Endodermal cell (in vitro differentiated cells): ENCODE measurements around the gene SLC26A3. TPM values are rescaled to one million over a fixed set of nuclear protein-coding genes. Genes with fewer than 3 reads are reported as not detected.

ENCODE experiments used
- DNase-seq: peaks from one replicate; pipeline ENCODE4 v3.0.0-alpha.2; 2017
- H3K27ac ChIP-seq: 2 replicates; pipeline ENCODE4 v1.5.1; 2013; ENCODE audit warnings: mild to moderate bottlenecking, low read depth, low read length, moderate library complexity
- H3K27me3 ChIP-seq: 2 replicates; pipeline ENCODE4 v1.6.1; 2013; ENCODE audit warnings: mild to moderate bottlenecking, low read length, moderate library complexity; ENCODE audit not compliant: insufficient read depth, control insufficient read depth, poor library complexity, severe bottlenecking
- H3K36me3 ChIP-seq: 2 replicates; pipeline ENCODE4 v1.7.0; 2013; ENCODE audit warnings: mild to moderate bottlenecking, low read length, moderate library complexity; ENCODE audit not compliant: control insufficient read depth, insufficient read depth
- H3K4me1 ChIP-seq: one replicate; pipeline ENCODE4 v1.7.0; 2013; ENCODE audit warnings: low read length; ENCODE audit not compliant: control insufficient read depth, insufficient read depth
- H3K4me3 ChIP-seq: 2 replicates; pipeline ENCODE4 v1.5.1; 2013; ENCODE audit warnings: mild to moderate bottlenecking, low read length, moderate library complexity
- H3K9ac ChIP-seq: 2 replicates; pipeline ENCODE4 v1.6.1; 2013; ENCODE audit warnings: mild to moderate bottlenecking, low read length, moderate library complexity; ENCODE audit not compliant: poor library complexity, severe bottlenecking; ENCODE audit errors: extremely low read depth
- H3K9me3 ChIP-seq: 2 replicates; pipeline ENCODE4 v1.6.1; 2013; ENCODE audit warnings: mild to moderate bottlenecking, low read length, moderate library complexity; ENCODE audit not compliant: control insufficient read depth
- H3K27ac Mint-ChIP-seq: 2 replicates; pipeline ENCODE4 v1.8.0; 2020; ENCODE audit warnings: mixed read lengths
- H3K27me3 Mint-ChIP-seq: 2 replicates; pipeline ENCODE4 v1.8.0; 2021; ENCODE audit warnings: mild to moderate bottlenecking, mixed read lengths; ENCODE audit not compliant: insufficient read depth
- H3K36me3 Mint-ChIP-seq: 2 replicates; pipeline ENCODE4 v1.8.0; 2020; ENCODE audit warnings: low read depth, mixed read lengths
- H3K4me1 Mint-ChIP-seq: 2 replicates; pipeline ENCODE4 v1.8.0; 2020; ENCODE audit warnings: mixed read lengths
- H3K4me3 Mint-ChIP-seq: 2 replicates; pipeline ENCODE4 v1.8.0; 2020; ENCODE audit warnings: mild to moderate bottlenecking, moderate library complexity, mixed read lengths
- H3K9me3 Mint-ChIP-seq: 2 replicates; pipeline ENCODE4 v1.8.0; 2020; ENCODE audit warnings: mild to moderate bottlenecking, mixed read lengths
- WGBS, 2 experiments: methylation state at CpG; one replicate each; pipeline versions ENCODE4 v1.1.5 to v1.1.7; 2013; ENCODE audit warnings: missing lambda C conversion rate in 2 of 2, mixed read lengths in 1 of 2; ENCODE audit not compliant: insufficient coverage in 1 of 2, insufficient read length in 1 of 2; 5-methylcytosine and 5-hydroxymethylcytosine counted together
- total RNA-seq, 2 donors: library from RNA; stranded (reverse); fragmentation: NEBNext Ultra II Directional in 1 of 2; extraction: Animal tissue kit (Norgen Biotek cat#: 25700) in 1 of 2; gene quantifications; 2 replicates in 1 of 2; 3 replicates in 1 of 2; pipeline ENCODE4 v1.2.1, GENCODE V29; 2021
- TF ChIP-seq, protein P1 (sequence below): fragments of 200-600 bp; sonication (generic); conservative IDR thresholded peaks from 2 replicates; pipeline ENCODE4 v1.5.0; 2021; ENCODE audit warnings: antibody characterized with exemption, mild to moderate bottlenecking

SLC26A3 gene
- total RNA-seq, 2 donors from 2014 or later, result not detected

GRCh38 chr7:107818622-107819021 is 15.6 kb upstream of the SLC26A3 start:
- Mint-ChIP-seq H3K4me3 (no peak overlapping the region), H3K4me1 (no peaks in the 10 kb centered on the region), H3K27ac (no peak overlapping the region), H3K27me3 (no peaks in the 10 kb centered on the region), H3K9me3 (no peaks in the 10 kb centered on the region), H3K36me3 (no peaks in the 10 kb centered on the region)
- WGBS, 2 experiments, result 77 to 100% methylated on average over 1 to 2 of the region's 2 CpGs
- H3K4me1 ChIP-seq, result no peaks in the 10 kb centered on the region
- H3K27ac ChIP-seq, result no peak overlapping the region
- no peaks in the 10 kb centered on the region for H3K9me3 ChIP-seq
- H3K27me3 ChIP-seq, result no peaks in the 10 kb centered on the region
- no peaks in the 10 kb centered on the region for H3K36me3 ChIP-seq
- TF ChIP-seq, protein P1, sequence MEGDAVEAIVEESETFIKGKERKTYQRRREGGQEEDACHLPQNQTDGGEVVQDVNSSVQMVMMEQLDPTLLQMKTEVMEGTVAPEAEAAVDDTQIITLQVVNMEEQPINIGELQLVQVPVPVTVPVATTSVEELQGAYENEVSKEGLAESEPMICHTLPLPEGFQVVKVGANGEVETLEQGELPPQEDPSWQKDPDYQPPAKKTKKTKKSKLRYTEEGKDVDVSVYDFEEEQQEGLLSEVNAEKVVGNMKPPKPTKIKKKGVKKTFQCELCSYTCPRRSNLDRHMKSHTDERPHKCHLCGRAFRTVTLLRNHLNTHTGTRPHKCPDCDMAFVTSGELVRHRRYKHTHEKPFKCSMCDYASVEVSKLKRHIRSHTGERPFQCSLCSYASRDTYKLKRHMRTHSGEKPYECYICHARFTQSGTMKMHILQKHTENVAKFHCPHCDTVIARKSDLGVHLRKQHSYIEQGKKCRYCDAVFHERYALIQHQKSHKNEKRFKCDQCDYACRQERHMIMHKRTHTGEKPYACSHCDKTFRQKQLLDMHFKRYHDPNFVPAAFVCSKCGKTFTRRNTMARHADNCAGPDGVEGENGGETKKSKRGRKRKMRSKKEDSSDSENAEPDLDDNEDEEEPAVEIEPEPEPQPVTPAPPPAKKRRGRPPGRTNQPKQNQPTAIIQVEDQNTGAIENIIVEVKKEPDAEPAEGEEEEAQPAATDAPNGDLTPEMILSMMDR, result no peak
- DNase-seq, result no peak
- no peak overlapping the region for H3K4me3 ChIP-seq
- H3K9ac ChIP-seq, result no peak overlapping the region

- no peak overlapping the region for H3K27ac ChIP-seq
- no peaks in the 10 kb centered on the region for H3K36me3 ChIP-seq
- Mint-ChIP-seq H3K4me1 (no peaks in the 10 kb centered on the region), H3K4me3 (no peak overlapping the region), H3K27me3 (no peaks in the 10 kb centered on the region), H3K9me3 (no peaks in the 10 kb centered on the region), H3K36me3 (no peaks in the 10 kb centered on the region), H3K27ac (no peak overlapping the region)
- H3K9ac ChIP-seq, result no peak overlapping the region
- DNase-seq, result no peak
- TF ChIP-seq, protein P1, result no peak
- H3K4me1 ChIP-seq, result no peaks in the 10 kb centered on the region
- no peaks in the 10 kb centered on the region for H3K9me3 ChIP-seq
- 82 to 90% methylated on average over 6 of the region's 6 CpGs for WGBS, 2 experiments
- H3K4me3 ChIP-seq, result no peak overlapping the region
- H3K27me3 ChIP-seq, result no peaks in the 10 kb centered on the region
Observed at GRCh38 chr7:107816011-107816566, 13.1 kb upstream of the SLC26A3 start.

DNA sequence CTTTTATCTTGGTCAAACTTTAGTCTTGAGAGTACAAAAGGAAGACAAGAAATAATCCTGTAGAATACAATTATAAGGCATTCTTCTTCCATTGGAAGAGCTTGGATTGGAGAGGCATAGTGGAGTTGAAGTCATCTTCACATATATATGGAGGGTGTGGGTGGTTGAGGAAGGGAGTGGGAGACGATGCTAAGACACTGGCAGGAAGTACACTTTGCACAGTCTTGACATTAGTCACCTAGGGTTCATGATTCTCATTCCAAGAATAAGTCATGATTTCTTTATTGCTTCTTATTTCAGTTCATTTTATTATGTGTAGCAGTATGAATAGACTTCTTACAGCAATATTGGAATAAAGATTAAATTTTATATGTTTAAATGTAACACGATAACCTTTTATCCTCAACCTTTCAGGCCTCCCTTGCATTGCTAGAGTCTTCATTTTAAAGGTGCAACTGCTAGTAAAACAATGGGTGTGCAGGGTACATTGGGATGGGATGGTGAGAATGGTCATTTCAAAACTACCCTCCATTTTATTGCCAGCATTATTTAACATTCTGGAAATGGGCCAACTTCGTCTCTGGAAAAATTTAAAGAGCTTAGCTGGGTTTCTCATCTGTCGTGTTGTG is 12.3 kb upstream of the SLC26A3 start:
- no peaks in the 10 kb centered on the region for H3K9me3 Mint-ChIP-seq
- no peaks in the 10 kb centered on the region for H3K9me3 ChIP-seq
- TF ChIP-seq, protein P1, result no peak

More for the DNA sequence above, 12.3 kb upstream of the SLC26A3 start:
- H3K9ac ChIP-seq, result no peak overlapping the region
- H3K4me3 Mint-ChIP-seq, result no peak overlapping the region
- no peak for DNase-seq
- H3K4me3 ChIP-seq, result no peak overlapping the region
- no peak overlapping the region for H3K27ac ChIP-seq
- 77 to 100% methylated on average over 1 to 4 of the region's 4 CpGs for WGBS, 2 experiments
- no peaks in the 10 kb centered on the region for H3K27me3 ChIP-seq
- H3K36me3 Mint-ChIP-seq, result no peaks in the 10 kb centered on the region
- no peak overlapping the region for H3K27ac Mint-ChIP-seq
- no peaks in the 10 kb centered on the region for H3K27me3 Mint-ChIP-seq
- H3K36me3 ChIP-seq, result no peaks in the 10 kb centered on the region
- no peaks in the 10 kb centered on the region for H3K4me1 Mint-ChIP-seq
- H3K4me1 ChIP-seq, result no peaks in the 10 kb centered on the region
